GM13976 (cell line): ENCODE data around the gene PLXNA1.
A peak's percentile ranks its signal among the peaks of the same experiment; 100 is the strongest.

Source experiments
- DNase-seq: peaks from one replicate; pipeline ENCODE4 v3.0.0; 2012; ENCODE audit warnings: low spot score
- CTCF ChIP-seq: IDR thresholded peaks from 2 replicates; pipeline ENCODE4 v1.5.1; 2012; ENCODE audit warnings: borderline replicate concordance, mild to moderate bottlenecking; ENCODE audit not compliant: insufficient read depth; ENCODE audit errors: extremely low read depth, missing control alignments, control extremely low read depth
- in situ Hi-C: fragments of 300-500 bp; cut with MboI; formaldehyde crosslinking; loops from one replicate; pipeline ENCODE4 v1.12.0; 2022; ENCODE audit warnings: low sequenced_read_pairs, mixed read lengths, inconsistent platforms; ENCODE audit not compliant: unreplicated experiment

The PLXNA1 gene

DNA sequence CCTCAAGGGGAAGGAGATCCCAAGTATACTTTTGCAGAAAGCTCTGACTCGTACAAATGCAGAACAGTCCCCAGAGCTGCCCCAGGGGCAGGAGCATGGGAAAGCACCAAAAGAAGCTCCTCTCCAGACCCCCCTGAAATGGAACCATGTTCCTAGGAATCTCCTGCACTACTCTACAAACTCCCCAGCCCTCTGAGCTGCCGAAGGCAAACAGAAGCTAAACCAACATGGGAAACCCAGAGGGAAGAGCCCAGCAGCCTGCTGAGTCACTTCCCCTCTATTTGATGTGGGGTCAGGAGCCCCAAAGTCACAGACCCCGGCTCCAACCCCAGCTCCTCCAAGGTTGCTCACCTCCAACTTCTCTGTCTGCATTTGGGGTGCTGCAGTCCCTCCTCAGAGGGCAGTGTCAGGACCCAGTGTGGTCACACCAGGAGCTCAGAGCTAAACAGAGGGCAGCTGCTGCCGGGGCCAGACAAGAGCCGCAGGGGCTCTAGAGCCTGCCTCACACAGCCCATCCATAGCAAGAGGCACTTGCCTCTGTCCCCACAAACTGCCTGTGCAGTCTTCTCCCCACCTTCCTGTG is 3.8 kb upstream of the PLXNA1 start:
- in situ Hi-C loops, result loop anchor here (10.0 kb wide), 1 partner anchor 224 kb away; no protein-coding TSS in a partner anchor

GRCh38 chr3:126980266-126980811 is 2.6 kb upstream of the PLXNA1 start:
- in situ Hi-C loops, result no loop called here
- no peak for DNase-seq
- TF ChIP-seq CTCF, result no peak

More for the DNA sequence above, 3.8 kb upstream of the PLXNA1 start:
- DNase-seq, result no peak
- TF ChIP-seq CTCF, result no peak

DNA sequence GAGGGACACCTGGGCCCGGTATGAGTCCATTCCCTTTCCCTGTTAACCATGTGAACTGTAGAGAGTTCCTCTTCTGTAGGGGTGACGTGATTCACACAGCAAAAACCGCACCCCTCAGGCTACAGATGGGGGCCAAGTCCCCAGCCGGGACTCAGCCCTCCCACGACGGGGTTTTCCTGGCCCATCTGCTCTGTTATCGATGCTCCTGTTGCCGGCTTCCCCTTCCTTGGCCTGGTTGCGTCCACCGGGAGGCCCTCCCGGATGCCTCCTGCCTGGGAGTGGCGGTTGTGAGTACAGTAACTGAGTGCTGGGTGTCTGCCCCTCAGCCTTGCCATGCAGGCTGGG is 817 bp upstream of the PLXNA1 start:
- peak; percentile 83 for DNase-seq
- in situ Hi-C loops, result no loop called here
- TF ChIP-seq CTCF, result no peak

DNA sequence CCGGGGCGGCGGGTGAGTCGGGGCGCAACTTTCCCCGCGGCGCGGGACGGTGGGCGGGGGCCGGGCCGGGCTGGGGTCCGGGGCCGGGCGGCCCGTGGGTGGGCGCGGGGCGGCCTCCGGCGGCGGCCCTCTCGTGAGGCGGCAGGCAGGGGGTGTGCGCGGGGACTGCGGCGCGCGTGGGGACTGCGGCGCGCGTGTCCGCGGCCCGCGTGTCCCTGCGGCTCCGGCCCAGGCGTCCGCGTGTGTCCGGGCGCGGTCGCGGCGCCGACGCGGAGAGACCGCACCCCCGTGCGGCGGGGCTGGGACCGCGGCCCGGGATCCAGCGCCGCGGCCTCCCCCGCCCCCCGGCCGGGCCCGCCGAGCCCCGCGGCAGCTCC is 349 bp downstream of the PLXNA1 start:
- in situ Hi-C loops, result no loop called here
- no peak for TF ChIP-seq CTCF
- DNase-seq, result peak; percentile 66

DNA sequence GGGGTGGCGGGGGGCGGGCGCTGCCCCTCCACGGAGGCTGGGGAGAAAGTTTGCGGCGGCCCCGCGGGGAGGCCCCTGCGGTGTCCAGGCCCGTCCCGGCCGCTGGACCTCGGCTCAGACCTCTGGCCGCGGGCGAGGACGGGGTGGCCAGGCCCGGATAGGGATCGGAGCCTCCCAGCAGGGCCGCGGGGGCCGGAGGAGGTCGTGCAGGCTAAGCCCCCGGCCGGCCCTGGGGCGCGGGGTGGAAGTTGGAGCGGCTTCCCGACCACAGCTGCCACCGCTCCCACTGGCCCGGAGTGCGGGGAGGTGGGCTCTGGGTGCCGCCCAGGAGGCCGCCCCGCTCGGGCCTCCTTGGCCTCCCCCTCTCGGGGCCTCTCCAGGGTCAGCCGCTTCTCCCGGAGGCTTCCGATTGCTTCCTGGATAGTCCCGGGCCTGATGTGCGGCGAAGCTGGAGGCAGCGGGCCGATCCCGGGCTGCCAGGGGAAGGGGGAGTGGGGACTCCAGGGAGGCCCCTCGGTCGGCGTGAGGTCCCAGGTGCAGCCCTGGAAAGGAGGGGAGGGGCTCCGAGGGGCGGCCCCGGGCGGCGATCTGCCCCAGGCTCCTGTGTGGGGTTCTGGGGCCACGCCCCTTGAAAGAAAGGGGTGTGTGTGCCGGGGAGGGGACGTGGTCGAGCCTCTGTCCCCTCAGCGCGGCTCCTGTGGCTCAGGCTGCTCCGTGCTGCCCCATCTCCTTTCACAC is 907 bp downstream of the PLXNA1 start:
- TF ChIP-seq CTCF, result no peak
- in situ Hi-C loops, result no loop called here
- peak; percentile 69 for DNase-seq

DNA sequence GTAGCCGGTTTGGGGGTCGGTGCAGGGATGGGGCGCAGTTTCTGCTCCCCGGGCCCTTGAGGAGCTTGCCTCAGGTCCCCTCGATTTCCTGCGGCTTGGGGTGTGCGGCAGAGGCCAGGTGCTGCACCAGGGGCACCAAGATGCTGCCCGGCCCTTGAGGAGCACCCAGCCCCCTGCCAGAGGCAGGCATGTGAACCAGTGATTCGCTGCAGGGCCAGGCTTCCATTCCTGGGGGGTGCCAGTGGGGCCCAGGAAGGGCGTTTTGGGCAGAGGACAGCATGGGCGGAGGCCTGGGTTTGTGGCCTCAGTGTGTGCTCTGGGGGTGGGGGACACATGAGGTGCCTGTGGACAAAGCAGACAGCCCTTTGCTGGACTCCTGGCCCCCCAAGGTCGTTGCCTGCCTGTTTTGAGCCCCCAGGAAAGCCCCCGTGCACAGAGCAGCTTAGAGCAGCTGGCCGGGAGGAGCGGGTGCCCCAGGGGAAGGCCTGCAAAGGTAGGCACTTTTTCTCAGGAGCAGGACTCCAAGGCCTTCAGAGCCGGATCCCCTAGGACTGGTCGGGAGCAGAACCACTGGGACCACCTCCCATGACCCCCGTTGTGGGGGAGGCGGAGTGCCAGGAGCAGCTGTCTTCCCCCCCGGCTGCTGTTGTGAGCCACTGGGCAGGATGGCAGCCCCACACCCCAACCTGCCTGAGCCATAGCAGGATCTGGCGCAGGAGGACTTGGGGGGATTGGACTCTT is 1.6 kb downstream of the PLXNA1 start:
- in situ Hi-C loops, result no loop called here
- no peak for TF ChIP-seq CTCF

More for the DNA sequence above, 1.6 kb downstream of the PLXNA1 start:
- DNase-seq, result no peak
